HG03575 (cell line): Measurements from ENCODE around the gene TACC2.
"Not testable (repeated sequence)": the region's sequence is repeated elsewhere in the genome, so short reads cannot be mapped to it uniquely, and the experiment has no call there.

Experiments used
- ATAC-seq: cut with Tn5 transposase; IDR thresholded peaks from one replicate; pipeline ENCODE4 v1.9.1; 2021; ENCODE audit not compliant: unreplicated experiment, insufficient number of reproducible peaks, low FRiP score; ENCODE audit errors: extremely low read depth

TACC2 gene

DNA sequence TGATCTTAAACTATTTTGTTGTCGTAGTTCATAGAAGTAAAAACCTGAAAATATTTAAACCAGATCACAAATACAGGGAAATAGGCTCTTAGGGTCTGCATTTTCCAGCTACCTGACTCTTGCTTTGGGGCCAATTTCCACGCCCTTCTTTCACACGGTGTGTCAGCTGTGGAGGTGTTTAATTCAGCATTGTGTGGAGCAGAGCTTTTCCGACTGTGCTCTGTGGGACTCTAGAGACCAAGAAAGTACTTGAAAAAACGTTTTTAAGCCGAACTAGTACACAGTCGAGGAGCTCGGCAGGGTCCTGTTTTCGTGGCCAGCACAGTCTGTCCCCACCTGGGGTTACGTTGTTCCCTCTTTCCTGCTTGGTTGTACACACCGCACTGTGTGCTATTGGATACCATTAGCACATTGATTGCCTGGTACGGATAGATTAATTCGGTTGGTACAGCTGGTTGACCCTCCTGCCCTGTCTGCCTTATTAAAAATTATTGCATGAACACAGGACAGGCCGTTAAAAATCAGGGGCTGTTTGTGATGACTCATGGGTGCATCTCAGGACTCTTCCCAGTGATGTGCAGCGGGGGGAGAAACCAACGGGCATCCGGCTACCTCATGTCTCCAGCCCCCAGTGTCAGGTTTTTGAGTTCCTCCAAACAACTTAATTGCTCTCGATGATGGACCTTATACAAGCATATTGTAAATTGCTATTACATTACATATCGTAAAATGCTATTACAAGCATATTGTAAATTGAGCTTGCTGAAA lies 201.4 kb downstream of the TACC2 start:
- no peak for ATAC-seq

DNA sequence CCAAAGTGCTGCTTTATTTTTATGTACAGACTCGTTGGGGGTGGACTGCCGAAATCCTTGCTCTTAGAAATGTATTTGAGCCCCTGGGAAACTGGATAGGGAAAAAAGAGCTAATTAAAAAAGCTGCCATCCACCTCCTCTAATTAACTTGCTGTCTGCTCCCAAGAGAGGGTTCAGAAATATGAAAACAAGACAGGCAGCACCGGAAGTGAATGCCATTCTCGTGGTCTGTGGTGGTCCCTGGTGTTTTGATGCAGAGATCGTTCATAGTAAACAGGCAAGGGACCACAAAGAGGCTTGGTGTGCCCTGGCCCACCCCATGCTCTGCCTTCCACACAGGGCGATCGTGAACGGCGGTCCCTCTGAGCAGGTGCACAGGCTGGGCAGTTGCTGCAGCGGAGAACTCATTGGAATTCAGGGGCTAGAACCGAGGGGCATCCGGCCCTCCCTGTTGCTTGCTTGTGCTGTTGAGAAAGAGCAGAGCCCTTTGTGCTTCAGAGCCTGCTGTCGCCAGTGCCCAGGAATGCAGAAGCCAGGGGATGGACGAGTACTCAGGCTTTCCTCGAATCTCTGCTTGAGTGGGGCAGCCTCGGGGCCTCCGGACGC lies 203.1 kb downstream of the TACC2 start:
- ATAC-seq, result no peak

DNA sequence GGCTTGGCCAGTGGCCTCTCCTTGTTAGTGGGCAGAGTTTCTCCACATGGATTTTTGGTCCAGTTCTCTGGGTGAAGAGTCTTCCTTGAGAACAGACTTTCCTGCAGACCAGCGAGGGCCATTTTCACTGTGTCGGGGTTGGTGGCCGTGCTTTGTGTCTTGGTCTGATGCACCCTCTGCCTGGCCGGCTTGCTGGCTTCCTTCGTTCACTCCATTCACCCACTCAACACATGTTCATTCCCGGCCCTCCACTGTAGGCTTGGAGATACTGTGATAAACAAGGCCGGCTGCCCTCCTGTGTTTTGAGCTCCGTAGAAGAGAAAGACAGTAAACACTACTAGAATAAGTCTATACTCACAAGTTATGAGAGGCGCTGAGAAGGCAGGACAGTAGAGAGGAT lies 205.3 kb downstream of the TACC2 start:
- ATAC-seq, result no peak

DNA sequence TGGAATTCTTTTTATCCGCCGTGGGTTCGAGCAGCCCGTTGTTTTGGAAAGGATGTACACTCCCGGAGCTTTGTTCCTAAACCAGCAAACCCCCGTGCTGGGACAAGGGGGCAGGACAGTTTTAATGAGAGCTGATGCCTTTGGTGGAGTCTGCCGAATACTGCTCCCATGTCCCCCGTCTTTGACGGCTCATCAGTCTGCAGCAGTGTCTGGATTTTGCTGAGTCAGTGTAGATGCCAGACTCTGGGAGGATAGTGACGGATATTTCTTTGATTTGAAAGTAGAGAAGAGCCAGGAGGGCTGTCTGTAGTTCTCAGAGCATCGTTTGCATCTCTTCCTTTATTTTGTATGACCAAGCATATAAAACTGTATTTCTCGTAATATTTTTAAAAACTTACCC lies 207.3 kb downstream of the TACC2 start:
- ATAC-seq, result no peak

DNA sequence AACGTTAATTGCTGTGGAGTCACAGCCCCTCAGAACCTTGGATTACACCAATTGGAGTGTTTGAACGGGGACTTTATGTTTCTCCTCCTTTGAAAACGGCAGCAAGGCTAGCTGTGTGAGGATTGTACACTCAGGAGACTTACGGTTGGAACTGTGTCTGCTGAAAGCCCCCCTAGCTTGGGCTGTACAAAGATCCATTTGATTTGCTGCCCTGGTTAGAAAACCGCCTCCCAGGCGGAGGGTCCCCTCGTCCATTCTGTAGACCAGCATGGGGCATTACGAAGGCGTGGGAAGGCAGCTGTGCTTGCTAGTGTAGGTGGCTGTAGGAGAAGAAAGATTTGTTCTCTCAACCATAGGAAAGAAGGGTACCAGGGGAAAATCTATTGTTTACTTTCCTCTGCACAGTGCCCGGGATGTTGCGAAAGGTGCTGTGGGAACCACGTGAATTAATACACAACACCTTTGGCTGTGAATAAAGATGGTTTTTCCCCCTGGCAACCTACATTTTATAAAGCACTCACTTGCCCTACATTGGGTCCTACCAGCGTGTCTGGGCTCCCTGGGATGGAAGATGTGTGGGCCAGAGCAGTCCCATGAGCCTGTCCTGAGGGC lies 208.8 kb downstream of the TACC2 start:
- no peak for ATAC-seq

DNA sequence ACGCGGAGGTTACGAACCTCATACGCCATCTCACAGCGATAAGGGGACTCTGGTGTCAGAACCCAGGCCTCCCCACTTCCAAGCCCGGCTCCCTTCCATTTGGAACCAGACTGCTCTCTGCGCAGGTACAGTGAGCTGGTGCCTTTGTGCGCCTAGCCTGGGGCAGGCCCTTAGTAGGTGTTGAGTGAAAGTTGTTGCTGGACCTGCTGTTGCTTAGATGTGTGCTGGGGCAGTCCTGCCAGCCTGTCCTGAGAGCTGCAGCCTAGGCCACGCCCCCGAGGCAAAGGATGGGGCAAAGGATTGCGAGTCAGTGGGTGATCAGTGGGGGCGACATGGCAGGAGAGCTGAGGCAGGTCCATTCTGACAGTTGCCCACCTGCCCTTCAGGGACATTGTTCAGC lies 209.7 kb downstream of the TACC2 start:
- ATAC-seq, result no peak

DNA sequence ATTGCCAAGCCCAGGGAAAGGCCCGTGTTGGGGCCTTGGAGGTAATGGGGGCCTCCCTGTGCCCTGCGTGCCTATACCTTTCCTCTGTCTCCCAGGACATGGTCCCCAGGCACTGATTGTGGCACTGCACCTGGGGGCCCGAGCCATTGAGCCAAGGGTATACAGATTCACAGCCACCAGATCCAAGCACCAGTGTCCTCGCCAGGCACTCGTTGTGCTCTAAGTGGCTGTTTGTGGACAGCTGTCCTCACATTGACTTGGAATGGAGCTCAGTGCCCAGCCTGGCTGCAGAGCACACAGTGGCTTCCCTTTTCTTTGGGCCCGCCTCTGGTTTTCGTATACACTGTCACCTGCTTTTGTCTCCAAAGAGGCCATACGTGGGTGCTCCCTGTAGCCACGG lies 210.1 kb downstream of the TACC2 start:
- ATAC-seq, result no peak

DNA sequence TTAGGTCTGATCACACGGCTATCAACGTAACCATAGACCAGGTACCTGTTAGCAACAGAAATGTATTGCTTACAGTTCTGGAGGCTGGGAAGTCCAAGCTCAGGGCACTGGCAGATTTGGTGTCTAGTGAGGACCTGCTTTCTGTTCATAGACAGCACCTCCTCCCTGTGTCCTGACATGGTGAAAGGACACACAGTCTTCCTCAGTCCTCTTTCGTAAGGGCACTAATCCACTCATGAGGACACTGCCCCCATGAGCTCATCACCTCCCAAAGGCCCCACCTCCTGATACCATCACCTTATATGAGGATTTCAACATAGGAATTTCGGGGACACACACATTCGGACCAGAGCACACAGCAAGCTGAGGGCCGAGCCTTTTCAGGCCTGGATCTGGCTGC lies 210.7 kb downstream of the TACC2 start:
- no peak for ATAC-seq

DNA sequence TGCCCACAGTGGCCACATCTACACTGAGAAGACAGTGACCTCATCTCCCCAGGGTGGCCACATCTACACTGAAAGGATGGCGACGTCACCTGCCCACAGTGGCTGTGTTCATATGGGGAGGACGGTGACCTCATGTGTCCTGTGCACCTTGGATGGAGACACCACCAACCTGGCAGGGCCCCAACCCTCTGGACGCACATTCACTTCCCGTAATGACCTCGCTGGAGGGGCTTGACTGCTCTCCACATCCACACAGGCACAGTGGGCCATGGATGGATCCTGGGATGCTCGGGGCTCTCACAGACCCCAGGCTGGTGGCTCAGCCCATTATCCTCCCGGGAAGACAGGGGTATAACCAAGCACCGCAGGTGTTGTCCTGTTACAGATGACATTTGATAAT lies 212.4 kb downstream of the TACC2 start:
- ATAC-seq, result no peak

DNA sequence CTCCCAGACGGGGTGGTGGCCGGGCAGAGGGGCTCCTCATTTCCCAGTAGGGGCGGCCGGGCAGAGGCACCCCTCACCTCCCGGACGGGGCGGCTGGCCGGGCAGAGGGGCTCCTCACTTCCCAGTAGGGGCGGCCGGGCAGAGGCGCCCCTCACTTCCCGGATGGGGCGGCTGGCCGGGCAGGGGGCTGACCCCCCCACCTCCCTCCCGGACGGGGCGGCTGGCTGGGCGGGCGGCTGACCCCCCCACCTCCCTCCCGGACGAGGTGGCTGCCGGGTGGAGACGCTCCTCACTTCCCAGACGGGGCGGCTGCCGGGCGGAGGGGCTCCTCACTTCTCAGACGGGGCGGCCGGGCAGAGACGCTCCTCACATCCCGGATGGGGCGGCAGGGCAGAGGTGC lies 214.2 kb downstream of the TACC2 start:
- not testable (repeated sequence) for ATAC-seq

DNA sequence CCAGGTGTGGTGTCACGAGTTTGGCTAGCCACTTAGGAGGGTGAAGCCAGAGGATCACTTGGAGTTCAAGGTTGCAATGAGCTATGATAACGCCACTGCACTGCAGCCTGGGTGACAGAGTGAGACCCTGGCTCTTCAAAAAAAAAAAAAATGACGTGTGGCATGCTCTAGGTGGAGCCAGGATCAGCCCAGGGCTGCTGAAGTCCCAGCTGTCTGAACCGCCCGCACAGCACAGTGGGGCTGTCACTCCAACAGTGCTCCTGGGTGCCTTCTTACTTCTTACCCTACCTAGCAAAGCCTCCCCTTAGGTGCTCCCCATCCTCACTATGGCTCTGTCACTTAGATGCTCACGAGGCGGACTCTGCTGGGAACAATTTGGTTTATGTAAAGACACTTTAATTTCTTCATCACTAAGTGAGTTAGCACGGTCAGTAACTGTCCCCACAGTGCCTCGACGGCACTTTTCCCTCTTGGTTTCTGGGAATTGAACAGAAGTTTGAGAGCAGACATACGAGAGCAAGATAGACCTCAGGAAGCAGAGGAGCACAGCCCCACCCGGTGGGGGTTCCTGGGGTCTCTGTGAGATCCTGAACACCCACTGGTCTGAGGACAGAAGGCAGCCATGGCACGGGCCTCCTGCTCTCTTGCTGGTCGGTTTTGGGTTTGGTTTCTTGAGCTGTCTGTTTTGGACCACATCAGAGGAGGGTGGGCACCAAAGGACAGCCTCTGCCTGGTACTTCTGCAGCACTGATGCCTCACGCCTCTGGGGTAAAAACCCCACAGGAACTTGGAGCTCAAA lies 215.9 kb downstream of the TACC2 start:
- no peak for ATAC-seq

DNA sequence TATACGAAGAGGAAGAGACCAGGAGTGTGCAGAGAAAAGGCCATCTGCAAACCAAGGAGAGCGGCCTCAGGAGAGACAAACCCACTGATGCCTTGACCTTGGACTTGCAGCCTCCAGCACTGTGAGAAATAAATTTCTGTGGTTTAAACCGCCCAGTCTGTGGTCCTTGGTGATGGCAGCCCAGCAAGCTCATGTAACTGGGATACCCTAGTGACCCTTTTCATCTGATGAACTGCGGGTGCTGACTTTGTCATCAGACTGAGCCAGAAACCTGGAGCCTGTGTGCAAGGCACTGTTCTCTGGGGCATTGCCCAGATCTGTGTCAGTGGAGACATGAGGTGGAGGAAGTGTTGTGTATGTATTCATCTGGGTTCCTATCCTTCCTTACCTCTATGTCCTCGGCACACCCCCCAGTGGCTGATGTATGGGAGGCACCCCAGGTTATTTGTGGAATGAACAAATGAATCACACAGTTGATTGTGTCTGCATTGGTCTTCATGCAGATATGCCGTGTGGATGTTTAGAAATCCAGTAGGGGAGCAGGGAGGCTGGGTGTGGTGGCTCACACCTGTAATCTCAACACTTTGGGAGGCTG lies 217.6 kb downstream of the TACC2 start:
- no peak for ATAC-seq

DNA sequence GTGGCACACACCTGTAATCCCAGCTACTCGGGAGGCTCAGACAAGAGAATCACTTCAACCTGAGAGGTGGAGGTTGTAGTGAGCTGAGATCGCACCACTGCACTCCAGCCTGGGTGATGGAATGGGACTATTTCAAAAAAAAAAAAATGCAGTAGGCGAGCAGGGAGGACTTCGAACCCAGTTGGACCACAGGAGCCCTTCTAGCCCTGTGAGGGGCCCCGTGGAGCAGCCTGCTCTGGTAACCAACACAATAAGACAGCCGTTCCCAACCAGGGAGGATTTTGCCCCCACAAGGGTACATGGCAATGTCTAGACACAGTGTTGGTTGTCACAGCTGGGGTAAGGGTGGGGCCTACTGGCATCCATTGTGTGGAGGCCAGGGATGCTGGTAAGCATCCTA lies 218.2 kb downstream of the TACC2 start:
- no peak for ATAC-seq

DNA sequence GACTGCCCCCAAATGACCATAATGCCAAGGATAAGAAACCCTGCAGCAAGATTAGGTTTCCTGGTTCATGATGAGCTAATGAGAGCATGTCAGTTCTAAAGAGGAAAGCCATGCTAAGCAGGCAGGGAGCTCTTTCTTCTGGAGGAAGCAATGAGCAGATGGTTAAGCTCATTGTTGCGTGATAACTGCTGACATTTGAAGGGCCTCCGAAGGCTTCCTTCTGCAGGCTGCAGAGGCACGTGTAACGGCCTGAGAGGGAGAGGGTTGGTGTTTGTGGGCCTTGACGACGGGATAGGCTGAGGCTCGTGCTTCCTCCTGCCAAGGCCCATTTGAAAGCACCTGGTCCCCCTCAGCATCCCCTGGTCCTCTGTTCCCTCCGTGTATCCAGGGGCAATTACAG lies 218.6 kb downstream of the TACC2 start:
- ATAC-seq, result no peak

DNA sequence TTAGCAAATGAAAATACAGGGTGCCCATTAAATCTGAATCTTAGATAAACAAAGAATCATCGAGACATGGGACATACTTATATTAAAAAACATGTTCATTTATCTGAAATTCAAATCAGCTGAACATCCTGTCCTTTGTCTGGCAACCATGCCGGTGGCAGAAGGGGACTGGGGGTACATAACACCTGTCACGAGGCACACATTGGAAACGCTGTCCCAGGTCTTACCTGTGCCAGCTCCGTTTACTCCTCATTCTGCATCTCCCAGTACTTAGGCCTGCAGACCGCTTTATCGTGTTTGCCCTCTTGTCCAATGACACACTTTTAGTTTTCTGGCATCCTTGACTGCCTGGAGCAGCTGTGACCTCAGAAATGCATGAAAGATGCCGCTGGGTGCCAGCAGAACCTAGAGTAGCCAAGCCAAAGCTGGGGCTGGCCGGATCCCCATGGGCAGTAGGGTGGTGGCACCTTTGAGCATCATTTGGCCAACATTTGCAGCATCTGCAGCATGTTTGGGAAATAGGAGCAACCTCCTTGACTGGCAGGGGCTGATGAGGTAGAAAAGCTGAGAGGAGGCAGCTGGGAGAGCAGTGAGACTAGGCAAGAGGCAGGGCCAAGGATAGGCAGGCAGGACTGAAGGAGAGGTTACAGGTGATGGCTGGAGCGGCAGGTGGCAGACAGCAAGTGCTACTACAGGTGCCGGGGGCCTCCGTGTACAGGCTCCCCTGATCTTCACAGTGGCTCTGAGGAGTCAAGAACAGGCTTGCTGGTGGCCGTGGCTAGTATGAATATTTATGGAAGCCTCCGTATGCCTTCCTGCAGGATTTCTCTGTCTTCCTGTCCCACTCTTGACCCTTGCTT lies 219.8 kb downstream of the TACC2 start:
- ATAC-seq, result no peak

DNA sequence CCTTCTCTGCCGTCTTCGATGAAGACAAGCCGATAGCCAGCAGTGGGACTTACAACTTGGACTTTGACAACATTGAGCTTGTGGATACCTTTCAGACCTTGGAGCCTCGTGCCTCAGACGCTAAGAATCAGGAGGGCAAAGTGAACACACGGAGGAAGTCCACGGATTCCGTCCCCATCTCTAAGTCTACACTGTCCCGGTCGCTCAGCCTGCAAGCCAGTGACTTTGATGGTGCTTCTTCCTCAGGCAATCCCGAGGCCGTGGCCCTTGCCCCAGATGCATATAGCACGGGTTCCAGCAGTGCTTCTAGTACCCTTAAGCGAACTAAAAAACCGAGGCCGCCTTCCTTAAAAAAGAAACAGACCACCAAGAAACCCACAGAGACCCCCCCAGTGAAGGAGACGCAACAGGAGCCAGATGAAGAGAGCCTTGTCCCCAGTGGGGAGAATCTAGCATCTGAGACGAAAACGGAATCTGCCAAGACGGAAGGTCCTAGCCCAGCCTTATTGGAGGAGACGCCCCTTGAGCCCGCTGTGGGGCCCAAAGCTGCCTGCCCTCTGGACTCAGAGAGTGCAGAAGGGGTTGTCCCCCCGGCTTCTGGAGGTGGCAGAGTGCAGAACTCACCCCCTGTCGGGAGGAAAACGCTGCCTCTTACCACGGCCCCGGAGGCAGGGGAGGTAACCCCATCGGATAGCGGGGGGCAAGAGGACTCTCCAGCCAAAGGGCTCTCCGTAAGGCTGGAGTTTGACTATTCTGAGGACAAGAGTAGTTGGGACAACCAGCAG lies 221.7 kb downstream of the TACC2 start:
- no peak for ATAC-seq

DNA sequence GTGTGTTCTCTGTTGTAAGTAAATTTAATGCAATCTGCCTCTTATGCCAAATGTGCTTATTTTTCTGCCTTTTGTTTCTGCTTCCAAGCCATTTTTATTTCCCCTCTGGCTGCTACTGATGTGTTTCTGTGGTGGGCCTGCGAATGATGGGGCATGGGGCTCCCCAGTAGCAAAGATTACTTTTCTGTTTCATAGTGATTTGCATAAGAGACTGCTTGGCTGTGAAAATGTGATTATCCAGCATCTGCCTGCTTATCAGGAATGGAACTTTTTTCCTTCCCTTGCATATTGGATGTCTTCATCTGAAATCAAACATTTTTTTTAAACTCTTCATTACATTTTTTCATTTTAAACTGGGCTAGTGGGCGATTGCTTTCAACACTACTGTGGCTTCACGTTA lies 224.4 kb downstream of the TACC2 start:
- no peak for ATAC-seq

DNA sequence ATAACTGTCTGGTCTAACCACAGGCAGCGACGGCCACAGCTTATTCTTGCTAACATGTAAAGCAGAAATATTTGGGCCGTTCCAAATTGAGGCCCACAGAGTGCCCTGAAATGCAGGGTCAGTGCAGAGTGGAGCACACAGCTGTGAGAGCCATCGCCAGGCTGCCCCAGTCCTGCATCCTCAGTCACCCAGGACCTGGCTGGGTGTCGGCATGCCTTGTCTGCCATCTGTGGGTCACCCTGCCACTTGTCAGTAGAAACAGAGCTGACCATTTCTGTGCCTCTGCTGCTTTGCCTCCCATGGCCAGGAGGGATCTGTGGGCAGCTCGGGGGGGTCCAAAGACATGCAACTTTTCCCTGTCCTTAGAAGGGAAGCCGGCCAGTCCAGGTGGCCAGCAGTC lies 224.8 kb downstream of the TACC2 start:
- no peak for ATAC-seq
